ENCODE data around the gene PAQR4. TPM values are rescaled to one million over a fixed set of nuclear protein-coding genes. Genes with fewer than 3 reads are reported as not detected.
A peak's percentile ranks its signal among the peaks of the same experiment; 100 is the strongest.

Gene PAQR4
- total and polyA plus RNA-seq, 2 of the 13 experiments (the other 11 are each of a cell fraction or from before 2014, with no cell fraction given) = 15.9 to 24.8 TPM

GRCh38 chr16:2987833-2988232 lies 18.7 kb downstream of the PAQR4 start:
- no peak overlapping the region for H3K4me2 ChIP-seq (ENCODE audit: low read depth, low read length)
- H3K27me3 ChIP-seq (ENCODE audit: control insufficient read depth in 1 of 2, insufficient read depth in 2 of 2, low read length in 2 of 2) = peaks cover 19 to 60% of the 10 kb centered on the region in 2 experiments
- no peak overlapping the region for H2AFZ ChIP-seq (ENCODE audit: low read length)
- ChIA-PET POLR2A (no interaction called here), CTCF (ENCODE audit: low intra/inter-chr PET ratio, low total read pairs) (no interaction called here)
- no peak overlapping the region for H3K9ac ChIP-seq (ENCODE audit: insufficient read depth, low read depth, low read length)
- no peaks in the 10 kb centered on the region for H3K79me2 ChIP-seq (ENCODE audit: insufficient read depth, low read length)
- no peak overlapping the region for H3K27ac ChIP-seq (ENCODE audit: extremely low read length, insufficient read depth, low read length)
- FAIRE-seq = no peak
- TF ChIP-seq ZSCAN5A (CRISPR knock-in tag; IDR thresholded peaks at IDR 0.05; ENCODE audit: borderline replicate concordance) = no peak
- TF ChIP-seq HOXD1 (CRISPR knock-in tag; IDR thresholded peaks at IDR 0.05) = peak; percentile 83
- no peak for TF ChIP-seq RERE (CRISPR knock-in tag; IDR thresholded peaks at IDR 0.05; ENCODE audit: low read depth)
- no peak for DNase-seq (ENCODE audit: low spot score)
- H3K9me3 ChIP-seq (ENCODE audit: low read length) = no peaks in the 10 kb centered on the region
- no peaks in the 10 kb centered on the region for H3K36me3 ChIP-seq (replicated peaks in 1 of 2; ENCODE audit: control insufficient read depth in 1 of 2, insufficient read depth in 2 of 2, low read length in 2 of 2)
- no TSS peak for BruUV-seq (replicated peaks)
- no peak for ATAC-seq
- intact Hi-C loops (cut with micrococcal nuclease; ENCODE audit: unreplicated experiment) = no loop called here
- H4K20me1 ChIP-seq (ENCODE audit: insufficient read depth, low read length) = no peaks in the 10 kb centered on the region
- no CpG with 5 or more reads among the region's 8 CpGs for WGBS (ENCODE audit: low lambda C conversion rate)
- H3K4me1 ChIP-seq (ENCODE audit: insufficient read depth, low read length) = peaks cover 22% of the 10 kb centered on the region
- in situ Hi-C loops (cut with HindIII; ENCODE audit: extremely low pct_ligation_motif_present, low pct_unique_long_range_greater_than_20kb) = no loop called here
- no peak overlapping the region for H3K4me3 ChIP-seq (replicated peaks in 1 of 3; ENCODE audit: insufficient read depth in 1 of 3, low read depth in 2 of 3, low read length in 3 of 3)
